ENCODE measurements around the gene ISLR. TPM values are rescaled to one million over a fixed set of nuclear protein-coding genes. Genes with fewer than 3 reads are reported as not detected.

Gene ISLR
- total RNA-seq, 1 donor: 106 TPM

DNA sequence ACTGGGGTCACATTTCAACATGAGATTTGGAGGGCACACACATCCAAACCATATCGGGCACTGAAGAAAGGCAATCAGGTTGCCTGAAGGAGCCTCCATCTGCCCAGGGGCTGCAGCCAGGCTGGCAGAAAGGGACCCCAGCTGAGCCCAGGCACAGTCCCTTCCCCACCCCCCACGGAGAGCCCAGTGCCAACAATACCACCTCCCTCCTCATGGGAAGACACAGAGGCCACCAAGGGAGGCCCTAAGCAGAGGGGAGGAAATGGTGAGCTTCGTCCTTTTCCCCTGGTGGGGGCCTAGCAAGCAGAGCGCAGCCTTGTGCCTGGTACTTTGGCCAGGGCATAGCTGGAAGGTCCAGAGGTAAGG is 32.1 kb downstream of the ISLR start:
- no peaks in the 10 kb centered on the region for H3K79me2 ChIP-seq (ENCODE audit: insufficient read depth, low read length)
- TF ChIP-seq, protein P1, sequence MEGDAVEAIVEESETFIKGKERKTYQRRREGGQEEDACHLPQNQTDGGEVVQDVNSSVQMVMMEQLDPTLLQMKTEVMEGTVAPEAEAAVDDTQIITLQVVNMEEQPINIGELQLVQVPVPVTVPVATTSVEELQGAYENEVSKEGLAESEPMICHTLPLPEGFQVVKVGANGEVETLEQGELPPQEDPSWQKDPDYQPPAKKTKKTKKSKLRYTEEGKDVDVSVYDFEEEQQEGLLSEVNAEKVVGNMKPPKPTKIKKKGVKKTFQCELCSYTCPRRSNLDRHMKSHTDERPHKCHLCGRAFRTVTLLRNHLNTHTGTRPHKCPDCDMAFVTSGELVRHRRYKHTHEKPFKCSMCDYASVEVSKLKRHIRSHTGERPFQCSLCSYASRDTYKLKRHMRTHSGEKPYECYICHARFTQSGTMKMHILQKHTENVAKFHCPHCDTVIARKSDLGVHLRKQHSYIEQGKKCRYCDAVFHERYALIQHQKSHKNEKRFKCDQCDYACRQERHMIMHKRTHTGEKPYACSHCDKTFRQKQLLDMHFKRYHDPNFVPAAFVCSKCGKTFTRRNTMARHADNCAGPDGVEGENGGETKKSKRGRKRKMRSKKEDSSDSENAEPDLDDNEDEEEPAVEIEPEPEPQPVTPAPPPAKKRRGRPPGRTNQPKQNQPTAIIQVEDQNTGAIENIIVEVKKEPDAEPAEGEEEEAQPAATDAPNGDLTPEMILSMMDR (IDR thresholded peaks at IDR 0.05; ENCODE audit: extremely low read depth, low read depth, low read length): no peak
- no peak overlapping the region for H2AFZ ChIP-seq (ENCODE audit: low read length)
- no peaks in the 10 kb centered on the region for H3K27me3 ChIP-seq (ENCODE audit: insufficient read depth, low read length)
- H3K9me3 ChIP-seq (ENCODE audit: low read depth, low read length): no peaks in the 10 kb centered on the region
- H3K27ac ChIP-seq (ENCODE audit: low read depth, low read length): no peak overlapping the region
- peaks cover 46% of the 10 kb centered on the region for H3K4me1 ChIP-seq (ENCODE audit: insufficient read depth, low read length)
- no peak overlapping the region for H3K4me2 ChIP-seq (ENCODE audit: insufficient read depth, low read length)
- peak; percentile 38 for DNase-seq (ENCODE audit: insufficient read length, low spot score, missing footprints)
- H4K20me1 ChIP-seq (ENCODE audit: insufficient read depth, low read length): no peaks in the 10 kb centered on the region
- H3K4me3 ChIP-seq (ENCODE audit: insufficient read depth, low read length): no peak overlapping the region
- H3K36me3 ChIP-seq (ENCODE audit: insufficient read depth, low read length): no peaks in the 10 kb centered on the region

DNA sequence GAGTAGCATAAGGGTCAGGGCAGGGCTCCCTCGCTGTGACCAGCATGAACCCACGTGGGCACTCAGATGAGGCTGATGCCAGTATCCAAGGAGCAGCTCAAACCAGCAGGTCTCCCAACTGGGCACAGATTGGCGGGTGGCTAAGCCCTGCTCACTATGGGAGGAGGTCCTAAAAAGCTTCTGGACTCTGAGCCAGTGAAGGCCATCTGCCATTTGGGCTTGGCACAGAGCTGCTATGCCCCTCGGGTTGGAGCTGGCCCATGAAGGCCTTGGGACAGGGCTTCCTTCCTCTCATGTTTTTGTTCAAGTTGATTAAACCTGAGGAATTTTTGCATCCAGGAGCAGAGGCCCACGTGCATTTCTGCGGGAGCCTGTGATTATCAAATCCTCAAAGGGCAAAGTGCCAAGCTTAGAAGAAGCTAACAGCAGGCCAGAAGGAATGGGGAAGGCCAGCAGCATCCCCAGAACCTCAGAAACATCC is 33.3 kb downstream of the ISLR start:
- TF ChIP-seq, protein P1 (IDR thresholded peaks at IDR 0.05; ENCODE audit: extremely low read depth, low read depth, low read length): no peak
- peaks cover 38% of the 10 kb centered on the region for H3K4me1 ChIP-seq (ENCODE audit: insufficient read depth, low read length)
- no peak overlapping the region for H3K4me2 ChIP-seq (ENCODE audit: insufficient read depth, low read length)
- H4K20me1 ChIP-seq (ENCODE audit: insufficient read depth, low read length): no peaks in the 10 kb centered on the region
- DNase-seq (ENCODE audit: insufficient read length, low spot score, missing footprints): peak; percentile 61
- H3K36me3 ChIP-seq (ENCODE audit: insufficient read depth, low read length): no peaks in the 10 kb centered on the region
- no peaks in the 10 kb centered on the region for H3K9me3 ChIP-seq (ENCODE audit: low read depth, low read length)
- no peak overlapping the region for H3K4me3 ChIP-seq (ENCODE audit: insufficient read depth, low read length)
- no peaks in the 10 kb centered on the region for H3K27me3 ChIP-seq (ENCODE audit: insufficient read depth, low read length)
- no peaks in the 10 kb centered on the region for H3K79me2 ChIP-seq (ENCODE audit: insufficient read depth, low read length)
- H2AFZ ChIP-seq (ENCODE audit: low read length): no peak overlapping the region
- H3K27ac ChIP-seq (ENCODE audit: low read depth, low read length): no peak overlapping the region

GRCh38 chr15:74207652-74208440 is 34.3 kb downstream of the ISLR start:
- Histone ChIP-seq H3K4me1 (ENCODE audit: insufficient read depth, low read length) (peaks cover 41% of the 10 kb centered on the region), H2AFZ (ENCODE audit: low read length) (no peak overlapping the region), H3K79me2 (ENCODE audit: insufficient read depth, low read length) (no peaks in the 10 kb centered on the region), H3K27ac (ENCODE audit: low read depth, low read length) (no peak overlapping the region), H3K4me3 (ENCODE audit: insufficient read depth, low read length) (no peak overlapping the region), H3K4me2 (ENCODE audit: insufficient read depth, low read length) (no peak overlapping the region), H3K9me3 (ENCODE audit: low read depth, low read length) (no peaks in the 10 kb centered on the region), H4K20me1 (ENCODE audit: insufficient read depth, low read length) (no peaks in the 10 kb centered on the region), H3K27me3 (ENCODE audit: insufficient read depth, low read length) (no peaks in the 10 kb centered on the region), H3K36me3 (ENCODE audit: insufficient read depth, low read length) (no peaks in the 10 kb centered on the region)
- peak; percentile 38 for DNase-seq (ENCODE audit: insufficient read length, low spot score, missing footprints)
- TF ChIP-seq, protein P1 (IDR thresholded peaks at IDR 0.05; ENCODE audit: extremely low read depth, low read depth, low read length): no peak

DNA sequence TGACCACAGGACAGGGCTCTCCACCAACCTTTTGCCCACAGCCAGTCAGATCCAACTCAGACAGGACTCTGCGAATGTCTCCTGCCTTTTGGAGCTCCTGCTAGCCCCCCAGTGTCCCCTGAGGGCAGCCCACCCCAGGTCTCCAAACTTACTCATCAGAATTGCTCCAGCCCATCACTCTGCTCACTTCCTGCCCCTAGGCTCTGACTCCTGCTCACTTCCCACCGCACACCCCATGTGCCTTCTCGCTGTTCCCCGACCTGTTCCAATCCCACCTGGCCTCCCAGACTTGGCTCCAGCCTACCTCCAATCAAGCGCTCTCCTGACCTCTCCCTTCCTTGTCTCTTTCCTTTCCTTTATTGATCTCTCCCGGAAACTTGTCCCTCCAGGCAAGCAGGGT is 35.0 kb downstream of the ISLR start:
- no peak overlapping the region for H3K4me2 ChIP-seq (ENCODE audit: insufficient read depth, low read length)
- no peaks in the 10 kb centered on the region for H4K20me1 ChIP-seq (ENCODE audit: insufficient read depth, low read length)
- TF ChIP-seq, protein P1 (IDR thresholded peaks at IDR 0.05; ENCODE audit: extremely low read depth, low read depth, low read length): no peak
- peaks cover 37% of the 10 kb centered on the region for H3K4me1 ChIP-seq (ENCODE audit: insufficient read depth, low read length)
- H3K27ac ChIP-seq (ENCODE audit: low read depth, low read length): no peak overlapping the region
- H2AFZ ChIP-seq (ENCODE audit: low read length): no peak overlapping the region
- no peak overlapping the region for H3K4me3 ChIP-seq (ENCODE audit: insufficient read depth, low read length)
- no peaks in the 10 kb centered on the region for H3K79me2 ChIP-seq (ENCODE audit: insufficient read depth, low read length)
- peak; percentile 34 for DNase-seq (ENCODE audit: insufficient read length, low spot score, missing footprints)
- H3K9me3 ChIP-seq (ENCODE audit: low read depth, low read length): no peaks in the 10 kb centered on the region
- H3K36me3 ChIP-seq (ENCODE audit: insufficient read depth, low read length): no peaks in the 10 kb centered on the region
- H3K27me3 ChIP-seq (ENCODE audit: insufficient read depth, low read length): no peaks in the 10 kb centered on the region
